ENCODE measurements around the gene AK3.

Gene AK3

GRCh38 chr9:4670591-4670990 is 70.4 kb downstream of the AK3 start:
- Histone ChIP-seq H4K20me1 (ENCODE audit: low read depth, low read length) (no peaks in the 10 kb centered on the region), H3K9me3 (ENCODE audit: insufficient read depth, low read length) (no peaks in the 10 kb centered on the region), H3K9ac (ENCODE audit: low read length) (no peak overlapping the region), H3F3A (ENCODE audit: insufficient read depth) (no peaks in the 10 kb centered on the region; the same call in 1 of the 2 replicates), H2AFZ (ENCODE audit: low read depth, low read length, severe bottlenecking) (no peak overlapping the region), H3K4me3 (ENCODE audit: insufficient read depth, low read length, poor library complexity, severe bottlenecking) (no peak overlapping the region), H3K36me3 (ENCODE audit: low read length) (no peaks in the 10 kb centered on the region), H3K27me3 (ENCODE audit: low read length) (no peaks in the 10 kb centered on the region), H3K4me2 (ENCODE audit: low read depth, low read length, poor library complexity, severe bottlenecking) (no peak overlapping the region), H3K27ac (ENCODE audit: low read depth, low read length) (no peak overlapping the region), H3K79me2 (ENCODE audit: insufficient read depth, low read length) (no peaks in the 10 kb centered on the region), H3K9me2 (replicated peaks; ENCODE audit: insufficient read depth, low read length) (no peaks in the 10 kb centered on the region)
- TF ChIP-seq EZH2phosphoT487 (conservative IDR thresholded peaks at IDR 0.05; ENCODE audit: low read length) (no peak), CTCF (IDR thresholded peaks at IDR 0.05; ENCODE audit: insufficient read depth, low read length, poor library complexity, severe bottlenecking) (no peak)

GRCh38 chr9:4669890-4670289 is 71.1 kb downstream of the AK3 start:
- Histone ChIP-seq H3K9me2 (replicated peaks; ENCODE audit: insufficient read depth, low read length) (no peaks in the 10 kb centered on the region), H3F3A (ENCODE audit: insufficient read depth) (peaks cover under 1% of the 10 kb centered on the region; the same call in 1 of the 2 replicates), H3K79me2 (ENCODE audit: insufficient read depth, low read length) (no peaks in the 10 kb centered on the region), H3K4me3 (ENCODE audit: insufficient read depth, low read length, poor library complexity, severe bottlenecking) (no peak overlapping the region), H3K36me3 (ENCODE audit: low read length) (no peaks in the 10 kb centered on the region), H3K9me3 (ENCODE audit: insufficient read depth, low read length) (no peaks in the 10 kb centered on the region), H4K20me1 (ENCODE audit: low read depth, low read length) (no peaks in the 10 kb centered on the region), H2AFZ (ENCODE audit: low read depth, low read length, severe bottlenecking) (no peak overlapping the region), H3K4me2 (ENCODE audit: low read depth, low read length, poor library complexity, severe bottlenecking) (no peak overlapping the region), H3K27me3 (ENCODE audit: low read length) (no peaks in the 10 kb centered on the region), H3K9ac (ENCODE audit: low read length) (no peak overlapping the region), H3K27ac (ENCODE audit: low read depth, low read length) (no peak overlapping the region)
- TF ChIP-seq CTCF (IDR thresholded peaks at IDR 0.05; ENCODE audit: insufficient read depth, low read length, poor library complexity, severe bottlenecking) (no peak), EZH2phosphoT487 (conservative IDR thresholded peaks at IDR 0.05; ENCODE audit: low read length) (no peak)

- TF ChIP-seq EZH2phosphoT487 (conservative IDR thresholded peaks at IDR 0.05; ENCODE audit: low read length), result no peak
- no peak for TF ChIP-seq CTCF (IDR thresholded peaks at IDR 0.05; ENCODE audit: insufficient read depth, low read length, poor library complexity, severe bottlenecking)
- Histone ChIP-seq H2AFZ (ENCODE audit: low read depth, low read length, severe bottlenecking) (no peak overlapping the region), H3K79me2 (ENCODE audit: insufficient read depth, low read length) (no peaks in the 10 kb centered on the region), H3K9me3 (ENCODE audit: insufficient read depth, low read length) (no peaks in the 10 kb centered on the region), H3K9me2 (replicated peaks; ENCODE audit: insufficient read depth, low read length) (no peaks in the 10 kb centered on the region), H3K27me3 (ENCODE audit: low read length) (no peaks in the 10 kb centered on the region), H3K27ac (ENCODE audit: low read depth, low read length) (no peak overlapping the region), H3F3A (ENCODE audit: insufficient read depth) (peaks cover 6% of the 10 kb centered on the region), H3K36me3 (ENCODE audit: low read length) (no peaks in the 10 kb centered on the region), H4K20me1 (ENCODE audit: low read depth, low read length) (no peaks in the 10 kb centered on the region), H3K4me3 (ENCODE audit: insufficient read depth, low read length, poor library complexity, severe bottlenecking) (no peak overlapping the region), H3K9ac (ENCODE audit: low read length) (no peak overlapping the region), H3K4me2 (ENCODE audit: low read depth, low read length, poor library complexity, severe bottlenecking) (no peak overlapping the region)
Measured at GRCh38 chr9:4668604-4669003, 72.4 kb downstream of the AK3 start.
